ENCODE measurements around the gene SMIM21.

GRCh38 chr18:75377926-75378325 is 49.6 kb downstream of the SMIM21 start:
- no peak for TF ChIP-seq EZH2phosphoT487 (IDR thresholded peaks at IDR 0.05; ENCODE audit: insufficient read depth, low read depth)
- TF ChIP-seq EZH2 (IDR thresholded peaks at IDR 0.05; ENCODE audit: insufficient read depth, poor library complexity, severe bottlenecking), result no peak

All from GM23248 (cell line).